K562 (cell line): ENCODE data around the gene DMAC2L. TPM values are rescaled to one million over a fixed set of nuclear protein-coding genes. Genes with fewer than 3 reads are reported as not detected.

Source experiments
- ATF1 ChIP-seq, 2 experiments: fragments of 450-650 bp in 1 of 2; IDR thresholded peaks; 2 replicates each; pipeline ENCODE4 v1.6.1; 2016; ENCODE audit warnings: missing compliant biosample characterization in 1 of 2, missing genetic modification characterization in 1 of 2
- BRD9 ChIP-seq: fragments of 450-650 bp; IDR thresholded peaks from 2 replicates; pipeline ENCODE4 v1.6.1; 2018; ENCODE audit warnings: low read depth; ENCODE audit not compliant: partially characterized antibody
- CHD4 ChIP-seq: fragments of 200-600 bp; sonication (generic); IDR thresholded peaks from 3 replicates; pipeline ENCODE4 v1.6.1; 2012; ENCODE audit warnings: low read depth, mild to moderate bottlenecking, mixed read lengths, low read length, inconsistent platforms; ENCODE audit not compliant: insufficient read depth, insufficient replicate concordance, poor library complexity, severe bottlenecking
- DMBX1 ChIP-seq: fragments of 250-450 bp; sonication (Bioruptor Pico); IDR thresholded peaks from 2 replicates; pipeline ENCODE4 v1.8.0; 2022; ENCODE audit warnings: inconsistent platforms, mild to moderate bottlenecking, moderate library complexity, borderline replicate concordance
- EGR1 ChIP-seq: fragments of 450-650 bp; conservative IDR thresholded peaks from 2 replicates; pipeline ENCODE4 v1.6.1; 2017; ENCODE audit warnings: mild to moderate bottlenecking
- ETV5 ChIP-seq: sonication (generic); formaldehyde crosslinking; IDR thresholded peaks from 2 replicates; pipeline ENCODE4 v1.4.0; 2020; ENCODE audit warnings: low read depth, mild to moderate bottlenecking, missing genetic modification reagents
- GATA2 ChIP-seq: sonication (generic); formaldehyde crosslinking; IDR thresholded peaks from 2 replicates; pipeline ENCODE4 v1.4.0; 2020; ENCODE audit warnings: mild to moderate bottlenecking, missing genetic modification reagents
- GTF2F1 ChIP-seq: IDR thresholded peaks from 2 replicates; pipeline ENCODE4 v1.6.1; 2011; ENCODE audit warnings: low read depth, low read length, improper control_type of control experiment
- HDAC8 ChIP-seq: fragments of 450-650 bp; IDR thresholded peaks from 2 replicates; pipeline ENCODE4 v1.6.1; 2016; ENCODE audit warnings: mild to moderate bottlenecking, missing genetic modification characterization, moderate library complexity, missing compliant biosample characterization
- HMG20B ChIP-seq: fragments of 250-450 bp; sonication (Bioruptor Pico); IDR thresholded peaks from 2 replicates; pipeline ENCODE4 v1.5.0; 2021; ENCODE audit warnings: mild to moderate bottlenecking
- KDM2B ChIP-seq: fragments of 250-450 bp; sonication (Bioruptor Pico); IDR thresholded peaks from 2 replicates; pipeline ENCODE4 v1.8.0; 2021; ENCODE audit warnings: mild to moderate bottlenecking, moderate library complexity
- MTA3 ChIP-seq: fragments of 450-650 bp; formaldehyde crosslinking; IDR thresholded peaks from 2 replicates; pipeline ENCODE4 v1.6.1; 2017; ENCODE audit warnings: mild to moderate bottlenecking, borderline replicate concordance
- POLR3A ChIP-seq: IDR thresholded peaks from 2 replicates; pipeline ENCODE4 v1.6.1; 2011; ENCODE audit warnings: borderline replicate concordance, mild to moderate bottlenecking, moderate library complexity; ENCODE audit not compliant: insufficient read length, insufficient read depth; ENCODE audit errors: extremely low read depth
- TARDBP ChIP-seq: fragments of 450-650 bp; IDR thresholded peaks from 2 replicates; pipeline ENCODE4 v1.6.1; 2016
- TEAD1 ChIP-seq, 2 experiments: fragments of 450-650 bp in 1 of 2; sonication (generic) in 1 of 2; formaldehyde crosslinking; IDR thresholded peaks; 2 replicates each; pipeline versions ENCODE4 v1.4.0 to v1.8.0; 2020 to 2022; ENCODE audit warnings: mild to moderate bottlenecking in 2 of 2, missing genetic modification reagents in 1 of 2
- ZNF24 ChIP-seq: fragments of 450-650 bp; IDR thresholded peaks from 2 replicates; pipeline ENCODE4 v1.6.1; 2016
- ZNF347 ChIP-seq: fragments of 450-650 bp; formaldehyde crosslinking; IDR thresholded peaks from 2 replicates; pipeline ENCODE4 v1.4.0; 2020; ENCODE audit warnings: low read depth, mild to moderate bottlenecking, moderate library complexity
- polyA plus RNA-seq, 8 experiments: library from polyadenylated mRNA; depleted of rRNA in 4 of 8; stranded (reverse) in 5 of 8; unstranded in 3 of 8; fragments of >200 nt; fragmentation: Nextera tagmentation in 2 of 8; fragmentation: Illumina TruSeq in 1 of 8; extraction: Ambion mirVana in 2 of 8; extraction: Trizol in 1 of 8; gene quantifications; 2 replicates each; pipeline versions ENCODE4 v1.2.1 to v1.2.3, GENCODE V29; 2011 to 2014; ENCODE audit warnings: inconsistent platforms in 1 of 8, missing spikeins in 1 of 8
- total RNA-seq, 7 experiments: library from RNA; depleted of rRNA in 6 of 7; stranded (reverse); fragments of >200 nt in 6 of 7; fragmentation: Illumina TruSeq in 2 of 7; extraction: Trizol in 2 of 7; gene quantifications; 2 replicates each; pipeline versions ENCODE4 v1.2.1 to v1.2.3, GENCODE V29; 2011 to 2021; ENCODE audit warnings: low replicate concordance in 1 of 7
- TF ChIP-seq, protein P1 (sequence below): sonication (generic); formaldehyde crosslinking; IDR thresholded peaks from 2 replicates; pipeline ENCODE4 v1.8.0; 2022; ENCODE audit warnings: mild to moderate bottlenecking, missing genetic modification reagents, borderline replicate concordance
- TF ChIP-seq, protein P2 (sequence below), 2 experiments: fragments of 150-350 bp in 1 of 2; IDR thresholded peaks; 2 replicates each; pipeline ENCODE4 v1.6.1; 2012 to 2016; ENCODE audit warnings: low read depth in 2 of 2, low read length in 2 of 2, mild to moderate bottlenecking in 1 of 2, moderate library complexity in 1 of 2
- TF ChIP-seq, protein P3 (sequence below): sonication (generic); formaldehyde crosslinking; IDR thresholded peaks from 2 replicates; pipeline ENCODE4 v1.4.0; 2020; ENCODE audit warnings: mild to moderate bottlenecking, missing genetic modification reagents

Gene DMAC2L
- total and polyA plus RNA-seq, 9 of the 15 experiments (the other 6 are each of a cell fraction or from before 2014, with no cell fraction given): 4.0 to 37.2 (median 9.3) TPM

DNA sequence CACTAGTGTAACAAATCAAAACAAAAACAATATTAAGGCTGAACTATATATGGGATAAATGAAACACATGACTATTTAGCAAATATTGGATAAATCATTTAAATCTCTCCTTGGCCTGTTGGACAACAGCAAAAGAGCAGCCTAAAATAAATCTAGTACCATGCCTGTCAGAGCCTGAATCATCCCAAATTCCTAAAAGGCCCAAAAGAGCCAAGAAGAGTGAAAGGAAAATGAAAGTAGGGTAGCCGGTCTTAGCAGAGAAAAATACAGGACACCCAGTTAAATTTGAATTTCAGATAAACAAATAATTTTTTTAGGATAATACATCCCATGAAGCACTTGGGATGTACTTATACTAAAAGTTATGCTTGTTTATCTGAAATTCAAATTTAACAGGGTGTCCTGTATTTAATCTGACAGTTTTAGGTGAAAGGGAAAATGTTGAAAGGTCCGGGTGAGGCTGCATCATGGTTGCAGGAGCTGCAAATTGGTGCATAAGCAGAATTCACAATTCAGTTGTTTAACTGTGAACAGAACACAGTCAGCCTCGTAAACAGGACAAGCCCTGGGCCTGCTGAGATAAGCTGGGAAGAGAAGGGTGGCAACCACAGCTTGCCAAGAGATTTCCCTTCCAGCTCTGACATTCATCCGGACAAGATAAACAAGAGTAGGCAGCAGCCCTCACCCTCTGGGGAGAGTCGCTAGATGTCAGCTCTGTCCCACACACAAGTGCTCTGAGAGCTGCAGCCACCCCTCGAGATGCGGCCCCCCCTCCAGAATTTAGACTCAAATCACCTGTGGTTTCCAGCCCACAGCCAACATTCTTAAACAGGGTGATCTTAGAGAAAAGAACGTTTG is 30.3 kb downstream of the DMAC2L start (continued):
- TF ChIP-seq TARDBP: no peak
- TF ChIP-seq, protein P1, sequence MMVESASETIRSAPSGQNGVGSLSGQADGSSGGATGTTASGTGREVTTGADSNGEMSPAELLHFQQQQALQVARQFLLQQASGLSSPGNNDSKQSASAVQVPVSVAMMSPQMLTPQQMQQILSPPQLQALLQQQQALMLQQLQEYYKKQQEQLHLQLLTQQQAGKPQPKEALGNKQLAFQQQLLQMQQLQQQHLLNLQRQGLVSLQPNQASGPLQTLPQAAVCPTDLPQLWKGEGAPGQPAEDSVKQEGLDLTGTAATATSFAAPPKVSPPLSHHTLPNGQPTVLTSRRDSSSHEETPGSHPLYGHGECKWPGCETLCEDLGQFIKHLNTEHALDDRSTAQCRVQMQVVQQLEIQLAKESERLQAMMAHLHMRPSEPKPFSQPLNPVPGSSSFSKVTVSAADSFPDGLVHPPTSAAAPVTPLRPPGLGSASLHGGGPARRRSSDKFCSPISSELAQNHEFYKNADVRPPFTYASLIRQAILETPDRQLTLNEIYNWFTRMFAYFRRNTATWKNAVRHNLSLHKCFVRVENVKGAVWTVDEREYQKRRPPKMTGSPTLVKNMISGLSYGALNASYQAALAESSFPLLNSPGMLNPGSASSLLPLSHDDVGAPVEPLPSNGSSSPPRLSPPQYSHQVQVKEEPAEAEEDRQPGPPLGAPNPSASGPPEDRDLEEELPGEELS (CRISPR knock-in tag): no peak
- no peak for TF ChIP-seq KDM2B (CRISPR knock-in tag)
- TF ChIP-seq ETV5: peak; percentile 78
- no peak for TF ChIP-seq ATF1 (CRISPR knock-in tag; IDR thresholded peaks at IDR 0.05)
- peak; percentile 37 for TF ChIP-seq ATF1 (tag; IDR thresholded peaks at IDR 0.05)
- TF ChIP-seq CHD4: no peak
- TF ChIP-seq POLR3A: no peak
- TF ChIP-seq, protein P2, sequence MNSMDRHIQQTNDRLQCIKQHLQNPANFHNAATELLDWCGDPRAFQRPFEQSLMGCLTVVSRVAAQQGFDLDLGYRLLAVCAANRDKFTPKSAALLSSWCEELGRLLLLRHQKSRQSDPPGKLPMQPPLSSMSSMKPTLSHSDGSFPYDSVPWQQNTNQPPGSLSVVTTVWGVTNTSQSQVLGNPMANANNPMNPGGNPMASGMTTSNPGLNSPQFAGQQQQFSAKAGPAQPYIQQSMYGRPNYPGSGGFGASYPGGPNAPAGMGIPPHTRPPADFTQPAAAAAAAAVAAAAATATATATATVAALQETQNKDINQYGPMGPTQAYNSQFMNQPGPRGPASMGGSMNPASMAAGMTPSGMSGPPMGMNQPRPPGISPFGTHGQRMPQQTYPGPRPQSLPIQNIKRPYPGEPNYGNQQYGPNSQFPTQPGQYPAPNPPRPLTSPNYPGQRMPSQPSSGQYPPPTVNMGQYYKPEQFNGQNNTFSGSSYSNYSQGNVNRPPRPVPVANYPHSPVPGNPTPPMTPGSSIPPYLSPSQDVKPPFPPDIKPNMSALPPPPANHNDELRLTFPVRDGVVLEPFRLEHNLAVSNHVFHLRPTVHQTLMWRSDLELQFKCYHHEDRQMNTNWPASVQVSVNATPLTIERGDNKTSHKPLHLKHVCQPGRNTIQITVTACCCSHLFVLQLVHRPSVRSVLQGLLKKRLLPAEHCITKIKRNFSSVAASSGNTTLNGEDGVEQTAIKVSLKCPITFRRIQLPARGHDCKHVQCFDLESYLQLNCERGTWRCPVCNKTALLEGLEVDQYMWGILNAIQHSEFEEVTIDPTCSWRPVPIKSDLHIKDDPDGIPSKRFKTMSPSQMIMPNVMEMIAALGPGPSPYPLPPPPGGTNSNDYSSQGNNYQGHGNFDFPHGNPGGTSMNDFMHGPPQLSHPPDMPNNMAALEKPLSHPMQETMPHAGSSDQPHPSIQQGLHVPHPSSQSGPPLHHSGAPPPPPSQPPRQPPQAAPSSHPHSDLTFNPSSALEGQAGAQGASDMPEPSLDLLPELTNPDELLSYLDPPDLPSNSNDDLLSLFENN (IDR thresholded peaks at IDR 0.05; ENCODE audit: low read depth in 2 of 2, low read length in 2 of 2): peak in 1 of 2 experiments; percentile 52; a peak in 1 of 4 replicates
- TF ChIP-seq HMG20B: no peak
- peak; percentile 25; the same call in 1 of the 2 replicates for TF ChIP-seq DMBX1 (CRISPR knock-in tag)
- peak; percentile 44 for TF ChIP-seq GATA2 (CRISPR knock-in tag)
- TF ChIP-seq TEAD1 (CRISPR knock-in tag; IDR thresholded peaks at IDR 0.05): 0 out of 4 replicates have a peak, but pooled peaks of 1 of the 2 experiments have one; percentile 26
- TF ChIP-seq, protein P3, sequence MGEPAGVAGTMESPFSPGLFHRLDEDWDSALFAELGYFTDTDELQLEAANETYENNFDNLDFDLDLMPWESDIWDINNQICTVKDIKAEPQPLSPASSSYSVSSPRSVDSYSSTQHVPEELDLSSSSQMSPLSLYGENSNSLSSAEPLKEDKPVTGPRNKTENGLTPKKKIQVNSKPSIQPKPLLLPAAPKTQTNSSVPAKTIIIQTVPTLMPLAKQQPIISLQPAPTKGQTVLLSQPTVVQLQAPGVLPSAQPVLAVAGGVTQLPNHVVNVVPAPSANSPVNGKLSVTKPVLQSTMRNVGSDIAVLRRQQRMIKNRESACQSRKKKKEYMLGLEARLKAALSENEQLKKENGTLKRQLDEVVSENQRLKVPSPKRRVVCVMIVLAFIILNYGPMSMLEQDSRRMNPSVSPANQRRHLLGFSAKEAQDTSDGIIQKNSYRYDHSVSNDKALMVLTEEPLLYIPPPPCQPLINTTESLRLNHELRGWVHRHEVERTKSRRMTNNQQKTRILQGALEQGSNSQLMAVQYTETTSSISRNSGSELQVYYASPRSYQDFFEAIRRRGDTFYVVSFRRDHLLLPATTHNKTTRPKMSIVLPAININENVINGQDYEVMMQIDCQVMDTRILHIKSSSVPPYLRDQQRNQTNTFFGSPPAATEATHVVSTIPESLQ (CRISPR knock-in tag): no peak
- TF ChIP-seq MTA3: 0 out of 2 replicates have a peak, but pooled peaks have one; percentile 28
- 0 out of 2 replicates have a peak, but pooled peaks have one; percentile 15 for TF ChIP-seq ZNF24
- TF ChIP-seq GTF2F1: no peak
- TF ChIP-seq ZNF347 (CRISPR knock-in tag): no peak
- TF ChIP-seq EGR1: no peak
- TF ChIP-seq HDAC8 (tag): no peak
- TF ChIP-seq BRD9: no peak
